Activated naive CD4-positive, alpha-beta T cell treated with Interleukin-2 at 50 U/mL for 16 hours (primary cell): ENCODE data around the gene SEMA5A.

Experiments used
- DNase-seq: peaks from one replicate; pipeline ENCODE4 v3.0.0-alpha.2; 2020

Gene SEMA5A

DNA sequence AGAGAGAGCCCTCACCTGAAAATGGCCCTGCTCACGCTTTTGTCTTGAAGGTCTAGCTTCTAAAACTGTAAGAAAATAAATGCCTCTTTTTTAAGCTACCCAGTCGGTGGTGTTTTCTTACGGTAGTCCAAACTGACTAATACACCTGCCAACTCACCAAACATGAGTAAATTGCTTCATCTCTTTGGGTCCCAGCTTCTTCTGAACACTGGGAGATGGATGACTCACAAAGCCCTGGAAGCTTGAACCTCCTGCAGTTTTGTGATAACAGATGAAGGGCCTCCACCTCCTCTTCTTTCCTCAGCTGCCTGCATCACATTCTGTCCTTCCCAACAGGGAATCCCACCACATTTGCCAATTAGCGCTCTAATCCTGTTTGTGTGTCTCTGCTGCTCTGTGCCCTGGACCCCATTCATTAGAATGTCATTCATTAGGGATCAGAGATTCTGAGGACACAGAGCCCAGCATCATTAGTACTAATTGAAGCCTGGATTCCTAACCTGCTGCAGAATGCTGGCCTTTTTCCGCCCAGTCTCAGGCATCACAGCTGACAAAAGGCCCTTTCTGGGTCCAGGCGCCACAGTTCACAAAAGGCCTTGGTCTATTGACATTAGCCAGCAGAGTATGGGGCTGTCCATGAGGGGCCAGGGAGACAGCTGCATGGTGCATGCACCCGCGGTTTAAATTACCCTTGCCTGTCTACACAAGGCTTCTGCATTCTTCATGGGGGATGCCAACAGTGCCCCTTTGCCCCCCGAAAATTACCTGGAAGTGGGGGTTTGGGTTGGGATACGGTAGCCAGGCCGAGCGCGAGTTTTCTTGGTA, 349.3 kb downstream of the SEMA5A start:
- no peak for DNase-seq

DNA sequence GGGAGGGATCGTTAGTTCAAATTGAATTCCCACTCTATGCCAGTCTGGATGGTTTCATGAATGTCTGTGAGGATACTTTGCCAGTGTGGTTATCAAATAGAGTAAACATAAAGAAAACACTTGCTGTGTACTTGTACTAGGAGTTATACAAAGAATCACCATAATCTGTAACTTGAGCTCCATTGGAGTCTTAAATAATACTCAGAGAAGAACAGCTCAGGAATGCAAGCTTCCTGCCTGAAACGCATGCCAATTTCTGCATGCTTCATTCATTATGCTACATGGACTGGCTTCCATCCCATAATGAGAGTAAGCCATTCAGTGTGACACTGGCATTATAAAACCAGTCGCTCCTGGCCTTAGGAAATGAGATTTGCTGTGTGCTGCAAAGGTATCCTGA, 351.4 kb downstream of the SEMA5A start:
- no peak for DNase-seq

DNA sequence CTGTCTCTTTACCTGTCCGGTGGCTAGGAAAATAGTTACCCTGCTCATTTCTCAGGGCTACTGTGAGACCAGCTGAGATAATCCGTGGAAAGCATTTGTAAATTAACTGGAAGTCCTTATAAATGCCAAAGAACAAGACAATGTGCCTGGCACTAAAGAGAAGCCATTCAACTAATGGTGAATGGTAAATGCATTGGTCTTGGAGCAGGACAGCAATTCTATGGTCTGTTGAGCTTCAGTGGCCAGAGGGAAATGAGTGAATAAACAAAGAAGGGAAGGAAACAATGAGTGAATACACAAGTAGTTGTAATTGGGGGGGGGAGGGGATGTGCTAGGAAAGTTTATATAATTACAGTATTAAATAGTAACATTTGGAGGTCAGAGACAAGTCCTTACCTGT, 353.6 kb downstream of the SEMA5A start:
- no peak for DNase-seq

DNA sequence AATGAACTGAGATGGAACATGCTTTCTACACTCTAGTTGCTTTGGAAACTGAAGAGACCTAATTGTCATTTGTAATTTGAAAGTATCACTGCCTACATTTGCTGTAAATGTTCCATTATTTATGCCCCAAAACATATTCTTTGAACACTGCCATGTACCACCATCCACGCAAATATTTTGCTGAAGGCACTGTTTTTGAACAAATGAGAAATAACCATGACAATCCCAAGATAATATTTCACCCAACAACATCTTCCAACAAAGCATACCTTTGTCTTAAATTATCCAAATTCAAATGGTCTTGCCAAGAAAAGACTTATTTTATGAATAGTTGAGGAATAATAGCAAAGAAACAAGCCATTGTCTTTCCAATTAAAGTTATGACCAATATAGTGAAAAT, 356.2 kb downstream of the SEMA5A start:
- no peak for DNase-seq

DNA sequence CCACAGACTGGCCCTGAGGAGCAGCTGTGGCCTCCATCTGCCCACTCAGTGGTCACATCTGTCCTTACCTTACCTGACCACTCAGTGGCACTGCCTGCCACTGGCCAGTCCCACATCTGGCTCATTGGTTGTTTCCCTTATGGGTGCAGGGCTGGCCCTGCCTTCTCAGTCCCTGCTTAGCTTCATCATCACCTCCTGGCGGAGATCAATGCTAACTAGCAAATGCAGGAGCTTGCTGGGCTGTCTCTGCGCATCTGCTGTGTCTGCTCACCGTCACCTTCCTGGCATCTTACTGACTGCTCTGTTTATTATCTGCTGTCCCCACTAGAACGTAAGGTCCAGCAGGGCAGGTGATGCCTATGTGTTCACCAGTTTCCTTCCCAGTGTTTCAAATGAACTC, 356.9 kb downstream of the SEMA5A start:
- no peak for DNase-seq

DNA sequence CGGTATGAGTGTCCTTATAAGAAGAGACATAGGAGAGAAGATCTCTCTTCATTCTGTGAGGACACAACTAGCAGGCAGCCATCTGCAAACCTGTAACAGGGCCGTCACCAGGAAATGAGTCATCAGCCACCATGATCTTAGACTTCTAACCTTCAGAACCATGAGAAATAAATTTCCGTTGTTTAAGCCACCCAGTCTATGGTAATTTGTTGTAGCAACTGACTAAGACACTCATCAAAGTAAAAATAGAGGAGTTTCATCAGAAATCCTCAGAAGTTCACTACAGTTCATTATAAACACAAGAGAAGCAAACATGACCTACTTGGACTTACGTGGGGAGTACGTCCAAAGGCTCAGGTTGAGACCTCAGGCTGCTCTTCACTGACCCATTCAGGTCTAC, 357.7 kb downstream of the SEMA5A start:
- DNase-seq, result no peak

DNA sequence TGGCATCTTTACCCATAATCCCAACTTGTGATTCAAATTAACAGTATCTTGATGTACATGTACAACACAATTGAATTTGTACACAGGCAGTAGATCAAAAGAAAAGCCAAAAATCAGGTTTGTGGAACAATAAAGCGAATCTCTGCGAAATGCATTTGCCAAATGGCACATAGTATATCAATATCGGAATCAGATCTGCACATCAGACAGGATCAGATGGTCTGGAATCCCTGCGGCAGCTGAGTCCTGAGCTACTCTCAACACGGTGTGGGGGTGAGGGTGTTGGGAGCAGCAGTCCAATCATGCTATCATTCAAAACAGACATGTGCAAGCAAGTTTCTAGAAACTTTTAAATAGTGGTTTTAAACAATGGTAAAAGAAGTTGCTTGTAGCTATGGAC, 358.3 kb downstream of the SEMA5A start:
- DNase-seq, result no peak

DNA sequence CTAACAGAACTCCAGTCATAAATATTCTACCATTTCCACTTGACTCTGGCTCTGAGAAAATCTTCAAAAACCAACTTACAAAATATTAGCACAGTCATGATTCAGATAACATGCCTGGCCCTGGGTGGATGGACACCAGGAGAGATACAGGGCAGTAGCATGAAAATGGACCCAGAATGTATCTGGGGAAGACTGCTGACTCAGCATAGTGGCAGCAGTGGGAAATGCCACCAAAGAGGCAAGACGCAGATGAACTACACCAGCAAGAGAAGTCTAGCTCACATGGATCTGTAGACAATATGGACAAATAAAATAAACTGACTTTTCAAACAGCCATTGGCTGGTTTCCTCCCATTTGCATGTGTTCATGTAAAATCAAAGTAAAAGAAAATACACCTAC, 359.8 kb downstream of the SEMA5A start:
- no peak for DNase-seq

DNA sequence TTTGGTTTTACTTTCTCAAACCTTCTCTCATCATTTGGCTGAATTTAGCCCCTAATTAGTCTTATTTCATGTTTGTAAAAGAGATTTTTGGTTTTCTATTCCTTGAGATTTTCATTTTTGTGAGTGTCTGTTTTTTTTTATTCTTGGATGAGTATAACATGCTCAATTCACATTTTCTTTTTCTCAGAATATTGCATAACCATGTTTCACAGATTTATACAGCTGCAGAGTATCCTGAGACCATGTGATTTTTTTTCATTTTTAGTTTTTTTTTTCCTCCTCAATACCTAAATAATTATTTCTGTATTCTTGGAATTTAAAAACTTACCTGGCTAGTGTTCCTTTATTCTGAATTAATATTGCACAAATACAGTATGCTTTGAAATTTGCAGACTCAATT, 361.9 kb downstream of the SEMA5A start:
- no peak for DNase-seq

DNA sequence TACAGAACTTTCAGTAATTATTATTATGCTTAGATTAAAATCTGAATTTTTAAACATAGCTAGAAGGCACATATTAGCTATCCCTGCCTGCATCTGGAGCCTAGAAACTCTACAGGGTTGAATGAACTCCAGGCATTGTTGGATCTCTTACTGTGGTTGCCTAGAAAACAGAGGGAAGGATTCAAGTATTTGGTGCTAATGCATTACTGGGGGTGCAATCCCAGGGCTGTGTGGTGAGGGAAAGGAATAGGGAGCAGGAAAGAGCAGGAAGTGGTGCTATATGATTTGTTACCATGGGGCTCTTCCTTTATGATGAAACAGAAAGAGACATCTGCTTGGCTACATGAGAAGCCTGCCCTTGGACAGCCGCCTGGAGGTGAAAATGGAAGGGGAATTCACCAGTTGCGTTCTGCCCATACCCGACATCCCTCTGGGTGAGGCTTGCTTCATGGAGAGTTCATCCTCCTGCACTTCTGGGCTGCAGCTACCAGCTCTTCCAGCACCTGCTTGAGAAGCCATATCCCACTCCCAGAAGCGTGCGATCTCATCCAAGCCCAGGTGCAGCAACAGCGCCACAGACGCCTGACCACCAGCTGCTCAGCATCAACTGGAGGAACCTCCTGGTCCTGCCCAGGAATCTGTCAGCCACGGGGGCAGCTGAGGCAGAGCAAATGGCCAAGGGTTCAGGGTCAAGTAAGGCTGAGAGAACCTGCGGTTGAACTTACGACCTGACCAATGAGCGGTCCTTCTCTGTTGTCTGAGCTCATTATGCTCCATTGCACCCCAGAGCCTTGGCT, 362.8 kb downstream of the SEMA5A start:
- no peak for DNase-seq

DNA sequence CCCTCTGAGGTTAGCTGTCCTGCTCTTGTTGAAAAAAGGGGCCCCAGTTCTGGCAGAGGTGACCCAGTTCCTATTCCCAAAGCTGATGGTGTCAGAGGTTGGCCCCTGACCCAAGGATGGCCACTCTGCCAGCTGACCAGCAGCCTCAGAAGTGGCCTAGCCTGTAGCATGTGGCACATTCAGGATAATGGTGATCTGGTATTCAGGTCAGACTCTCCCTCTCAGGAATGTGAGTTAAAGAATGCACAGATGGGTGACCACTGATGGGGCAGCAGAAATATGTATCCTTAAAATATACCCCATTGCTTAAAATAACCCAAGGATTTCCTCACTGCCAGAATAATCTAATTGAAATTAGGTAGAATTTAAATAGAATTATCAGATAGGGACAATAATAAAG, 369.2 kb downstream of the SEMA5A start:
- DNase-seq, result no peak

DNA sequence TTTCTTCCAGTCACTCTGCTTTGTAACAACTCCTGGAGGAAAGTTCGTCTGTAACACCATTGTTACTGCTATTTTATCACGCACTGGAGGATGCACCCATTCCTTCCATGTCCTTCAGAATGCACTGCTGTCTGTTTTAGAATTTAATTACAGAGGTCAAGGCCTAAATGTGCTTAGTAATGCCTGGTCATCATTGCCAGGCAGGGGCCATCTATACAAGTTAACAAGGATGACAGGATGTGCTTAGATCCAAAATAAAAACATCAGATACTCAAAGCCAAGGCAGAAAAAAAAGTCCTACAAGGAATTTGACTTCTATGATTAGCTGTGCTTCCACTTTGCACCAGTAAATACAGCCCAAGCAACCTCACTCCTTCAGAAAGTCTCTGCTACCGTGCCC, 371.4 kb downstream of the SEMA5A start:
- no peak for DNase-seq

DNA sequence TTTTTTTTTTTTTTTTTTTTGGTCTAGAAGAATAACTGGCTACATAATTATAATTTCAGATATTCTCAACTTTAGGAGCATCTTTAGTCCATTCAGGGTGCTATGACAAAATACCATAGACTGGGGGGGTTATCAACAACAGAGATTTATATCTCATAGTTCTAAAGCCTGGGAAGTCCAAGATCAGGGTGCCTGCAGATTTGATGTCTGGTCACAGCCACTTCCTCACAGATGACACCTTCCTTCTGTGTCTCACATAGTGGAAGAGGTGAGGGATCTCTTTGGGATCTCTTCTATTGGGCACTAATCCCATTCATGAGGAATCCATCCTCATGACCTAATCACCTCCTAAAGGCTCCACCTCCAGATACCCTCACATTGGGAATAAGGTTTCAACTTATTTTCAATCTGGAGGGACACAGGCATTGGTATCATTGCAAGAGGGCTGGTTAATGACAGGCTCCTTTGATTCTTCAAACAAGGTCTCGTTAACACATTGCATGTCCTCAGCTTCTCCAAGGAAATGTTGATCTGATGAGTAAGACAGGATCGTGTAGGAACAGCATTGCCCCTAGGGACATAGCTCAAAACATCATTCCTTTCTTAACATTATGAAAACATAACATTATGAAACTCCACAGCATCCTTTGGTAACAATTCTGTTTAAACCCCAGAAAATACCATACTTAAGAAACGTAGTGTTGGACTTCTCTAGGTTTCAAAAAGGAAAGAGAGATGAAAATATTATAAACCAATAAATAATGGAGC, 372.4 kb downstream of the SEMA5A start:
- no peak for DNase-seq

DNA sequence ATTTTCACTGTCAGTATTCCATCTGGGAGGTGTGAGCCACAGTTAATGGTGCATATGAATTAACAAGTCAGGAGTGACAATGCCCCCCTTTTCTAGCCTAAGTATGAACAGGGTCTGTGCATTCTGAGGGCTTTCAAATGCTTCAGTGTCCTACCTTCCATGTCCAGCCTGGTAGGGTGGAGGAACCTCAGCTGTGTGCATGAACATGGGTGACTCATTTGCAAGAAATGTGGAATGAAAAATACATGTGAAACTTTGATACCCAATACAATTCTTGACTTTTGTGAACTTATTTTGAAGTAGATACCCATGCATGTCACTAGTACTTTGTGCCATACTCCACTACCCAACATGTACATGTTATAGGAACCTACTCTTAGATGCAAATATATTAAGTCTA, 375.8 kb downstream of the SEMA5A start:
- no peak for DNase-seq

DNA sequence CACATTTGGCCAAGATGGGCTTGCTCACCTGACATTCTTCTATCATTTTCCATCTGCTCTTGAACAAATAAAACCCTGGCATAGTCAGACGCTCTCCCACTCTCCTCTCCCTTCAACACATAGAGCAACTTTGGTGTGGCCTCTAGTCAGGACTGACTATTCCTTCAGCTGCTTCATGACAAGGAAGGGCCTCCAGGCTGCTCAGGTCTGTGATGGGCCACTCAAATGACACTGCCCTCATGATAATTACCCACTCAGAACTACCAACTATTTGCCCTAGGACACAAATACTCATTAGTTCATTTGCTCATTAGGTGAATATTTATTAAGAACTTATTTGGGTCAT, 376.3 kb downstream of the SEMA5A start:
- no peak for DNase-seq

DNA sequence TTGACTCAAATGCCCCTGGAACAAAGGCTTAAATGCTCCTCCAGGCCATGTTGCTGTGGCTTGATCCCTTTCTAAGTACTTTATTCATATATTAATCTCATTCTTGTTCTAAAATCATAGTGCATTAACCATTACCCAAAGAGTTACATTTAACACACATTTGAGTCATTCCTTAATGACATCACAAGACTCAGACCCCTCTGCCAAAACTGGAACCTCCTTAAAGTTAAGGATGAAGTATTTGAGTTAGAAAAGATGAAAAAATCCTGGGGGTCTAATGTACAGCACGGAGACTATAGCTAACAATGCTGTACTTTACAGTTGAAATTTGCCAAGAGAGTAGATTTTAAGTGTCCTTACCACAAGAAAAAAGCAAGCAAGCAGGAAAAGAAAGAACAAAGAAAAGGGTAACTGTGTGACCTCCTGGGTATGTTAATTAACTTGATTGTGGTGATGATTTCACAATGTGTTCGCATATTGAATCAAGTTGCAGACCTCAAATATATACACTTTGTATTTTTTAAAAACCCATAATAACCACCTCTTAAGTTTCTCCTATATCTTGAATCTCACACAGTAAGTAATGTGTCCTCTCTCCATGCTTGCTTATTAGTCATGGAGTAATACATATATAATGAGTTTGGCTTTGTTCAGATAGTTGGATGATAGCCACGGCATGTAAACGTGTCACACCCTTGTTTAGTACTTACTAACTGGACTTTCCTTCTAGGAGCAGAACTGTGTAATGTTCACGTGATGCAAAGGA, 376.9 kb downstream of the SEMA5A start:
- no peak for DNase-seq

DNA sequence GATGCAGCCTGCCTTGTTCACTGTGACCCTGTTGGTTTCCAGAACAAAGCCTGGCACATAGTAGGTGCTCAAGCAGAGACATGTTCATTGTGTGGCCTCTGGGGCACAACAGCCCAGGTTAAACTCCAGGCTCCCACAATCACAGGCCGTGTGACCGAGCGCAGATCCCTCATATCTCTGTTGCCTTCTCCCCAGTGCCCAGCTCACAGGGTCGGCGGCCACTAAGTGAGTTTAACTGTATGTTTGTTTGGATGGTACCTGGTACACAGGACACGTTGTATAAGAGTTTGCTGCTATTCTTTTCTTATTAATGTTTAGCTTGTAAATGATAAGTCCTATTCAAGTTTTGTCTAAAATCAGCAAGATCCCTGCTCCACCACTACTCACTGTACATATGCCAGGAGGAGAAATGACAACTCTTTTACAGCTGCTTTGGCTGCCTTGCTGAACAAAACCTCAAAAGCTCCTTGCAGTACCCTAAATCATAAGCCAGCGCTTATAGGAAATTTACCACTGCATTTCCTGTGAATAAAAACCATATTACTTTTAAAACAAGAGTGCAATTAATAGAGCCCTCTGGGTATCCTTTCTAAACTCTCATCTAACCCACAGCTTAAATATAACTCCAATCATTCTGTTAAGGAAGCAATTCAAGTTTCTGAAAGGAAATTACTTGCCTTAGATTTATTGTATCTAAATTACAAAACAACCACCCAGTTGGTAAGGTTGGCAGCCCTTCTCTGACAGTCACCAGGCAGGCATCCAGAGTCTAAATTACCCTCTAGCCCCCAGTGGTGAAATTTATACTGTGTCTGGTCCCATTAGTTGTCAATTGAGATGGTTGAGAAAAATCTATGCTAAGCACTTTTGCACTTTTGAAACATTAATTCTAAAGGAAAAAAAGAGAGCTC, 379.4 kb downstream of the SEMA5A start:
- no peak for DNase-seq

DNA sequence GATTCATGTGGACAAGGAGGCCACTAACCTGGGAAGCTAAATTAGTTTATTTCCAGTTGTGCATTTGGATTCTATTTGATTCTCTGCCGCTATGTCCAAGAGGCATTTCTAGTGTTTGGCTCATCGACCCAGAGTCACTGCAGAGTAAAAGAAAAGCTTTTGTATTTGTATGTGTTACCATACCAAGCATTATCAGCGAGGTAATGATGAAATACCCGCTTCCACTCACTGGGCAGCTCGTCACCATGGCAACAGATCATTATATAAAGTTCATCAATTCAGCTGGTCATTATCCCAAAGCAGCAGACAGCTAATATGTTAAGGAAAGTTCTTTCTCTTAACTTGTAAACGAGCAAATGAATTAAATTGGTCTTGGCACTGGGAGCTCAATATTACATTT, 380.3 kb downstream of the SEMA5A start:
- no peak for DNase-seq

DNA sequence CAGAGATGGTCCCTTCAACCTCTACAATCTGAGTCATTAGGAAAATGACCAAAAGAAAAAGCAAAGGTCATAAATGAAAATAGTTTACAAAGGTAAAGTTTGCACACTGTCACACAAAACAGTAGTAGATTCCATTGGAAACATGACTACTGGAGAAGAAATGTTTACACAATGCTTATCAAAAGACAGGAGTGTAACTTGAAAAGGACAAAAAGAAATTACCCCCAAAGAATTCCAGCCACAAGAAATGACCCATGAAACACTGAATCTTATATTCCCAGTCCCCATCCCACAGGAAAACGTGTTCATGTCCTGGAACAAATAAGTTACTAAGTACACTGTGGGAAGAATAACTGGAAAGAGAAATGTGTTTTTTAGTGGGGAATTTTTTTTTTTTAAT, 385.1 kb downstream of the SEMA5A start:
- DNase-seq, result no peak

DNA sequence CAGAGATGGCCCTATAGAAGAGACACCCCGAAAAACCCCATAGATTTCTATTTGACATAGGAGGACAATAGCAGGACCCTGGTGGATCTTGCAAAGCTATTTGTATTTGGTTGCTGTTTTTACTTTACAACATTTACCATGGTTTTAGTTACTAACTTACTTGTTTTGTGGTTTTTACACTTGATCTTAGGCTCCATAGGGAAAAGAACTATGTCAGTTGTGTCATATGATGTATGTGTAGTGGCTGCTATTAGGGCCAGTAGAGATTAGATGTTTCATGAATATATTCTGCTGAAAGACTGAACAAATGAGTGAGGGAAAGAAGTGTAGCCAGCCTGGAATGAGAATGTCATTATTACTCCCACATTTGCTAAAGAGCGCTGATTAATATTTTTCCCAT, 388.1 kb downstream of the SEMA5A start:
- DNase-seq, result no peak

DNA sequence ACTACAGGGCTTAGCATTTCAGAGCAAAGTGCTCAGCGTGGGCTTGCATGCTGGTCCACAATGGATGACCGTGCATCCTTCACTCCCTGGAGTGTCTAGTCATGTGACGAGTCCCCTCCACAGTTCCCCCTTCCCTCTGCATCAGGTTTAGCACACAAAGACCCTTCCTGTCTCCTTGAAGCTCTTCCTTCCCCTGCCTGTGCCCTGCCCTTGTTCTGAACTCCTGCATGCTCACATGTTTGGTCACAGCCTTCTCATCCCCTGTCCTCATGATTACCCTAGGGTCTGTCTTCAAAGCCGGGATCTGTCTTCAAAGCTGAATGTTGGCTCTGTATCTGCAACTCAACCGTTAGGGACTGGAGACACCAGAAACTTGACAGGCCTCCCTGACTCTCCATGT, 388.9 kb downstream of the SEMA5A start:
- no peak for DNase-seq

DNA sequence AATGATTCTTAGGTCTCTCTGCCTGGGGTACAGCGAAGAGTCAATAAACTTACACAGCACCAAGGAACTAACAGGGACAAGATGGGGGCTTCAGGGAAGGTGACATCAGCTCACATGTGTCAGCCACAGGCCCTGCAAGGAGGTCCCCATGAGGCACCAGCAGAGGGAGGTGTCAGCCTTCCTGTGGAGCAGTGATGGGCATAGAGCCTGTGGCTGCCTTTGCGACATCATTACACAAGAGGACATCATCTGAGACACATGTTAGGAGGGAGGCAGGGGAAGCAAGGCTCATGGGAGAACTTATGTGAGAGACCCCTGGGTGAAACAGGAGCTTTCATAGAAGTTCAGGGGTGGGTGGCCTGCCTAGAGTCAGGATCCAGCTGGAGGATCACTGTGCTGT, 389.6 kb downstream of the SEMA5A start:
- no peak for DNase-seq
